ENCODE data around the gene KLHL13.
"Not testable (repeated sequence)": the region's sequence is repeated elsewhere in the genome, so short reads cannot be mapped to it uniquely, and the experiment has no call there.

The KLHL13 gene, protein sequence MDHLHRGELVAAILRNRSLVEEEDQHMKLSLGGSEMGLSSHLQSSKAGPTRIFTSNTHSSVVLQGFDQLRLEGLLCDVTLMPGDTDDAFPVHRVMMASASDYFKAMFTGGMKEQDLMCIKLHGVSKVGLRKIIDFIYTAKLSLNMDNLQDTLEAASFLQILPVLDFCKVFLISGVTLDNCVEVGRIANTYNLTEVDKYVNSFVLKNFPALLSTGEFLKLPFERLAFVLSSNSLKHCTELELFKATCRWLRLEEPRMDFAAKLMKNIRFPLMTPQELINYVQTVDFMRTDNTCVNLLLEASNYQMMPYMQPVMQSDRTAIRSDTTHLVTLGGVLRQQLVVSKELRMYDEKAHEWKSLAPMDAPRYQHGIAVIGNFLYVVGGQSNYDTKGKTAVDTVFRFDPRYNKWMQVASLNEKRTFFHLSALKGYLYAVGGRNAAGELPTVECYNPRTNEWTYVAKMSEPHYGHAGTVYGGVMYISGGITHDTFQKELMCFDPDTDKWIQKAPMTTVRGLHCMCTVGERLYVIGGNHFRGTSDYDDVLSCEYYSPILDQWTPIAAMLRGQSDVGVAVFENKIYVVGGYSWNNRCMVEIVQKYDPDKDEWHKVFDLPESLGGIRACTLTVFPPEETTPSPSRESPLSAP

GRCh38 chrX:118116713-118117550 lies at the start of gene KLHL13:
Gene KLHL13 (minus strand): TSS chrX:118116810. CDS start chrX:118028473, 88,337 bp downstream.
- no peak for DNase-seq (ENCODE audit: low read depth)
- peak within 1 kb of the TSS; percentile 55 for H3K4me3 ChIP-seq (ENCODE audit: low read depth, low read length)

GRCh38 chrX:118164138-118164537 lies 47.5 kb upstream of the KLHL13 start:
- no peak overlapping the region for H3K4me3 ChIP-seq (ENCODE audit: low read depth, low read length)
- DNase-seq (ENCODE audit: low read depth), result peak; percentile 9

- DNase-seq (ENCODE audit: low read depth), result no peak
- no peak overlapping the region for H3K4me3 ChIP-seq (ENCODE audit: low read depth, low read length)
These were observed 40.5 kb upstream of the KLHL13 start for GRCh38 chrX:118156953-118157608.

DNA sequence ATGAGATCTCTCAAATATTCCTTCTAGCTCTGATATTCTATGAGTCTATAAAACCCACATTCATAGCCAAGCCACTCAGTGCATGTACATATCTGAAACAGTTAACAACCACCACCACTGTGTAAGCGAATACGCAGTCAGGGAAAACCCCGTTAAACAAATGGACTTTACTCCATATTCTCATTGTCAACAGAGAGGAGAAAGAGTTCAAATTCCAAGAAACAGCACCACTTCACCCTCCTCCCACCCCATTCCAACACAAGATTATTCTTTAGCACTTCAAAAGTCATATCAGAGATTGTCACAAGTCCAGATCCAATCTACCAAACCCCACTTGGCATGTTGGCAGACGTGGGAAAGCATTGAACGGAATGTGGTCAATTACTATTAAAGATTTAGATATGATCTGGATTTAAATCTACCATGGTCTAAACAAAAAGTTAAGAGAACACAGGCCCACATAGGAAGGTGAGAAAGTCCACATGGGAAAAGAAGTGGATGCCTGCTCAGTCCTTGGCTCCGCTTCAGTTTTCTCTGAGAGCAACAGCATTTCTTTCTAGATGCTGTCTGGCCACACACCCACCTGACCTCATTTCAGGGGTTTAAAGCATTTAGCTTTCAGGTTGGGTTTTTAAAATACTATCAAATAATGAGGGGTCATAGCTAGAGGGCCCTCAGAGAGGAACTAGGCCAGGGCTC lies 39.8 kb upstream of the KLHL13 start:
- no peak for DNase-seq (ENCODE audit: low read depth)
- H3K4me3 ChIP-seq (ENCODE audit: low read depth, low read length), result no peak overlapping the region

- H3K4me3 ChIP-seq (ENCODE audit: low read depth, low read length), result no peak overlapping the region
- no peak for DNase-seq (ENCODE audit: low read depth)
These were observed 36.7 kb upstream of the KLHL13 start for GRCh38 chrX:118153270-118153669.

- H3K4me3 ChIP-seq (ENCODE audit: low read depth, low read length), result no peak overlapping the region
These were observed 36.1 kb upstream of the KLHL13 start for GRCh38 chrX:118152721-118153120.

DNA sequence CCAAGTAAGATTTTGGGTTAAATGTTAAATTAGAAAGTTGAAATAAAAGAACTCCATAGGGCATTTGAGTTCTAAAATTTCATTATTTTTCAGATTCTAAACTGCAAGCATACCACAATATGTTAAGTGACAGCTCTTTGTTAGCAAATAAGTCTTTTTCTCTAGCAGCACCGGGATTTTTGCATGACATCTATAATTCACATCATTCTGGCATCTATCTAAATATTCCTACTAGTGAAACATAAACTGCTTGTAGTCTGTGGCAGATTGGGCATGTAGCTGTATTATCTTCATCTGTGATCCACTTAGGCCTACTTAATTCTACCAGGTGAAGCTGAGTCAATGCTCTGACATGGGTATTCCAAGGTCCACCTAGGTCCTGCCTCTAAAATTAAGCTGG lies 32.1 kb upstream of the KLHL13 start:
- H3K4me3 ChIP-seq (ENCODE audit: low read depth, low read length), result no peak overlapping the region
- DNase-seq (ENCODE audit: low read depth), result no peak

More at GRCh38 chrX:118152721-118153120, 36.1 kb upstream of the KLHL13 start:
- DNase-seq (ENCODE audit: low read depth), result no peak

DNA sequence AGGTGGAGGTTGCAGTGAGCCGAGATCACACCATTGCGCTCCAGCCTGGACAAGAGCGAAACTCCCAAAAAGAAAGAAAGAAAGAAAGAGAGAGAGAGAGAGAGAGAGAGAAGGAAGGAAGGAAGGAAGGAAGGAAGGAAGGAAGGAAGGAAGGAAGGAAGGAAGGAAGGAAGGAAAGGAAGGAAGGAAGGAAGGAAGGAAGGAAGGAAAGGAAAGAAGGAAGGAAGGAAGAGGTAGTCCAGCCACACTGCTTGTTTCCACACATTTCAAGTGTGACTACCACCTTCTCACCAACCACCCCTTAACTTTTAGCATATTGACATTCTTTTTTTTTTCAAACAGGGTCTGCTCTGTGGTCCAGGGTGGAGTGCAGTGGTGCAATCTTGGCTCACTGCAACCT lies 31.2 kb upstream of the KLHL13 start:
- H3K4me3 ChIP-seq (ENCODE audit: low read depth, low read length); DNase-seq (ENCODE audit: low read depth): not testable (repeated sequence)

DNA sequence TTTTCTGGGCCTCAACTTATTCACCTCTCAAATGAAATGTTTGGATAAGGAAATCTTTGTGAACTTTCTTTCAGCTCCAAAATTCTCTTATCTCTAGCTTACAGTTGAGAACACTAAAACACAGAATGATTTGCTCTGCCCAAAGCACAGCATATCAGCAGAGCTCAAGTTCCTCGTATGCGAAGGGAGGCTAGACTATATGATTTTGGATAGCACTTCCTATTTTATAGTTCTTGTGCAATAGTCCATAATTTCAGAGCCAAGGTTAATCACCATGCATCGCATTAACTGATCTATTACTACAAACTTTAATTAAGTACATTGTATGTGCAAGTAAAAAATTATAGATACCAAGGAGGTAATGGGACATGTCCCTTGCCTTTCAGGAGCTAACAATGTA lies 27.0 kb upstream of the KLHL13 start:
- no peak overlapping the region for H3K4me3 ChIP-seq (ENCODE audit: low read depth, low read length)
- DNase-seq (ENCODE audit: low read depth), result no peak

DNA sequence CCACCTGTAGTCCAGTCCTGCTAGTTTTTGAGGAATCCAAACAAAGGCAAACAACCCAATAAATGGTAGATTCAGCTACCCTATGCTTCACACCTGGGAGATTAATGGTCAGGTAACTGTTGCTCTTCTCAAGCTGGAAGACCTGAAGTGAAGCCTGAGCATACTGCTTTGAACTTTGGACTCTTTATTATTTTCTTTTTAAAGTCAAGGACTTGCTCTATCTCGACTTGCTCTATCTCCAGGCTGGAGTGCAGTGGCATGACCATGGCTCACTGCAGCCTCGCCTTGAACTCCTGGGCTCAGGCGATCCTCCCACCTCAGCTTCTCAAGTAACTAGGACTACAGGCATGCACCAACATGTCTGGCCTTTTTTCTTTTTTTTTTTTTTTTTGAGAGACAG lies 14.7 kb upstream of the KLHL13 start:
- no peak overlapping the region for H3K4me3 ChIP-seq (ENCODE audit: low read depth, low read length)

GRCh38 chrX:118129681-118130080 lies 13.1 kb upstream of the KLHL13 start:
- H3K4me3 ChIP-seq (ENCODE audit: low read depth, low read length), result no peak overlapping the region
- DNase-seq (ENCODE audit: low read depth), result no peak

More for the DNA sequence above, 14.7 kb upstream of the KLHL13 start:
- no peak for DNase-seq (ENCODE audit: low read depth)

- no peak overlapping the region for H3K4me3 ChIP-seq (ENCODE audit: low read depth, low read length)
- DNase-seq (ENCODE audit: low read depth), result no peak
These were observed 12.1 kb upstream of the KLHL13 start for GRCh38 chrX:118128724-118129123.

DNA sequence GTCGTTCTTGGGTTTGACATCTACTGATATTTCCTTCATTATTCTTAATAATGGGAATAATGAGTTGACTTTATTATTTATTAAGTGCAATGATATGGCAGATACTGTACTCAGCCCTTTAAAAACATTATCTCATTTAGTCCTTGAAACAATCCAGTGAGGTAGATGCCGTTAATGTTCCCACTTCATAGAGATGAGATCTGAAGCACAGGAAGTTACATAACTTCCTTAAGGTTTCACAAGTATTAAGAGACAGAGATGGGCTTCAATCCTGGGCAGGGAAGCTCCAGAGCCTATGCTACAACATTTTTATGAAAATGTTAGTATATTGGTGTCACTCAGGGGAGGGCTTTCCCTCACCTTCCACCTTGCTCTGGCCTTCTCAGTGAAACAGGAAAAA lies 9.7 kb upstream of the KLHL13 start:
- no peak for DNase-seq (ENCODE audit: low read depth)

DNA sequence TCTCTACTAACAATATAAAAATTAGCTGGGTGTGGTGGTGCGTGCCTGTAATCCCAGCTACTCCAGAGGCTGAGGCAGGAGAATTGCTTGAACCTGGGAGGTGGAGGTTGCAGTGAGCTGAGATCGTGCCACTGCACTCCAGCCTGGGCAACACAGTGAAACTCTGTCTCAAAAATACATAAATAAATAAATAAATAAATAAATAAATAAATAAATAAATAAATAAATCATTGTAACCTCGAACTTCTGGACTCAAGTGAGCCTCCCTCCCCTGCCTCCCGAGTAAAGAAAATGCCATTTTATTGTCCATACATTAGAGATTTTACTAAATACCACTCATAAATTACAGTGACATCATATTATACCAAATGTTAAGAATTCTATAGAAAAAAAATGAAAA lies 7.6 kb upstream of the KLHL13 start:
- H3K4me3 ChIP-seq (ENCODE audit: low read depth, low read length); DNase-seq (ENCODE audit: low read depth): not testable (repeated sequence)

More for the DNA sequence above, 9.7 kb upstream of the KLHL13 start:
- H3K4me3 ChIP-seq (ENCODE audit: low read depth, low read length), result no peak overlapping the region

DNA sequence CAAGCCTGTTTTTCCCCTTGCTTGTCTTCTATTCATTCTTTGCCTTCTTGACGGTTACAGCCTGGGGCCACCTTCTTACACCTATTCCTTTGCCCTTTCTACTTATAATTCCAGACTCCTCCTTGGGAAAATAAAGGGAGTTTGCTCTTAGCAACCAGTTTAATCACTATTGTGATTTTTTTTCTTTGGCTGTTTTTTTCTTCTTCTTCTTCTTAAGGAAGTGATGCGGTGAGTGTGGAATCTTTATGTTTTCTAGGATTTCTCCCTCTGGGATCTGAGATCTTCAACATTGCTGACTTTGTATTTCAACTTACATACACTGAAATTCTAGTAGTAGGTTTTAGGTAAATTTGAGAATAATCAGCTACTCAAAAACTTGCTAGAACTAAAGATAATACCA lies 1.1 kb upstream of the KLHL13 start:
- no peak for DNase-seq (ENCODE audit: low read depth)
- H3K4me3 ChIP-seq (ENCODE audit: low read depth, low read length), result no peak overlapping the region

GRCh38 chrX:118115953-118116712 lies 477 bp downstream of the KLHL13 start:
- peak overlapping the region; percentile 55 for H3K4me3 ChIP-seq (ENCODE audit: low read depth, low read length)

DNA sequence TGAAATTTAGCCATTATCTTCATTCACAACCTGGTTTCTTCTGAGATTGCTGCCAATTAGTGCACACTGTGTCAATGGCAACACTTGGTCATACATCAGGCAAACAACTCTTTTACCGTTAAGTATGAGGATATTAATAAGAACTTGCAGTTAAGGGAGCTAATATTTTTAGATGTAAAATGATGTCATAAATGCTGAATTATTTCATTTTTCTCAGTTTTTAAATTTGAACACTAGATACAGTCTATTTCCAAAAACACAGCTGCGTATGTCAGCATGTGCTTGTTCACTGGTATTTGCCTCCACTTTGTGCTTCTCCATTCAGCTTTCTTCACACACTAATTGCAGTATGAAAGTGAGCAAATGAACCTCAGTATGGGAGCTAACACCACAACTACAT lies 1.6 kb downstream of the KLHL13 start:
- H3K4me3 ChIP-seq (ENCODE audit: low read depth, low read length), result no peak overlapping the region
- no peak for DNase-seq (ENCODE audit: low read depth)

More at GRCh38 chrX:118115953-118116712, 477 bp downstream of the KLHL13 start:
- no peak for DNase-seq (ENCODE audit: low read depth)

DNA sequence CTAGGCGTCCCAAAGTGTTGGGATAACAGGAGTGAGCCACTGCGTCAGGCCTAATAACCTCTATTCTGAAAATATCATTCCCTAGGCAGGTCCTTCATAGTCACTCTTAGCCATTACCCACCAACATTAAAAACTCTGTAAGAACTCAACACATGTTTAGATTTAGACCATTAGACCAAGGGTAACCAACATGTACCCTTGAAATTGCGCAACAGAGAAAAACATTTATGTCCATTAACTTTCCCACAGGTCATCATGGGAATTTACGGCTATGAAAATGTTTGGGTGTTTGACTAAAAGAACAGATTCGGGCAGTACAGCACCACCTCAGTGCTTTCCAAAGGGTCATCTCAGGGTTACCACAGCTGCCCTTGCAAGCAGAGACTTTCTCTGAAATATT lies 7.5 kb downstream of the KLHL13 start:
- no peak for DNase-seq (ENCODE audit: low read depth)
- H3K4me3 ChIP-seq (ENCODE audit: low read depth, low read length), result no peak overlapping the region
